Upper lobe of right lung (tissue), 1 donor: ENCODE results near the gene LRRFIP2. TPM values are rescaled to one million over a fixed set of nuclear protein-coding genes. Genes with fewer than 3 reads are reported as not detected.

ENCODE experiments used
- ATAC-seq: fragments of 200-7000 bp; cut with Tn5 transposase; one replicate; pipeline ENCODE4 v1.9.1; 2020; ENCODE audit warnings: mild to moderate bottlenecking, moderate library complexity
- DNase-seq: peaks from one replicate; pipeline ENCODE4 v3.0.0-alpha.2; 2020
- H3K27ac ChIP-seq: fragments of 200-600 bp; one replicate; pipeline ENCODE4 v1.8.0; 2022
- H3K27me3 ChIP-seq: fragments of 200-600 bp; one replicate; pipeline ENCODE4 v1.8.0; 2022; ENCODE audit warnings: mild to moderate bottlenecking
- H3K36me3 ChIP-seq: fragments of 200-600 bp; one replicate; pipeline ENCODE4 v1.8.0; 2022
- H3K4me1 ChIP-seq: fragments of 200-600 bp; one replicate; pipeline ENCODE4 v1.8.0; 2022
- H3K4me3 ChIP-seq: fragments of 200-600 bp; one replicate; pipeline ENCODE4 v1.8.0; 2022; ENCODE audit warnings: mild to moderate bottlenecking
- H3K9me3 ChIP-seq: fragments of 200-600 bp; one replicate; pipeline ENCODE4 v1.8.0; 2022
- intact Hi-C: fragments of 100-400 bp; cut with DNase I; formaldehyde crosslinking; loops from one replicate; pipeline ENCODE4 v1.11.0; 2022
- total RNA-seq: library from RNA; stranded (reverse); fragmentation: NEBNext Ultra II Directional; extraction: Animal tissue kit (Norgen Biotek cat#: 25700); gene quantifications from one replicate; pipeline ENCODE4 v1.2.1, GENCODE V29; 2021
- TF ChIP-seq, protein P1 (sequence below): fragments of 200-600 bp; IDR thresholded peaks from one replicate; pipeline ENCODE4 v1.8.0; 2022; ENCODE audit warnings: antibody characterized with exemption
- donor health status: DM: no; HTN: yes; CAD: no; lungs with severe emphysema.

LRRFIP2 gene
- total RNA-seq, 1 donor from 2014 or later = 50.3 TPM

DNA sequence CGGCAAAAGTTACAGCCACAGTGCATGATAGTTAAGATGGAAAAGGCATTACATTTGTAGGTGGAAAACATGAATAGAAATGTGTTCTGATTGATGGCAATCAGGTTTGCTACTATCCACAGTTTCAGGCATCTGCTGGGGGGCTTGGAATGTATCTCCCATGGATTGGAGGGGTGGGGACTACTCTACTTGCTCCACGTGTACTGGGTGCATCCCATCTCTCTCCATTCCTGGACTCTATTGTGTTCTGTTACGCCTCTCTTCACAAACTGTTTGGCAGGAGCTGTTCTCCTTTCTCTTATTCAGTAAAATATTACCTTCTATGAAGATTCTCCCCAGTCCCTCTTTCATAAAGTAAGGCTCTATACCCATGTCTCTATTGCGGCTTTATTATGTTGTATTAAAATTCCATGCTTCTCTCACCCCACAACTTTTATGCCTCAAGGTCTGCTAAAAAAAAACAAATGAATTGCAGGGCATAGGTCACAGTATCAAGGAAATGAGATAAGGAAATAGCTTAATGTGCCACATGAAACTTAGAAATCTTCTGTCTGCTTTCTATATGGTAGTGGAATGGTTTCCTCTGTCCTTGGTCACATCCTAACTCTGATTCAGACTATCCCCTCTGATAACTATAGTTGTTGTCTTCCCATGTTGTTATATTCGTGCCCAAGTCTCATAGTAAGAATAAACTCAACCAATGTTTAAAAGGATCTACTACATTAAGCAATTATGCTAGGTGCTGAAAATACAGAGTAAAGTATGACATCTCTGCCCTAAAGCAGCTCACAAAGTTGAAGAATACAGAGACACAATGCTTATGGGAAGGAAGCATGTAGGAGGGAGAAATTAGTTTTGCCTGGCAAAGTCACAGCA is 43.2 kb downstream of the LRRFIP2 start:
- H3K9me3 ChIP-seq = no peaks in the 10 kb centered on the region

DNA sequence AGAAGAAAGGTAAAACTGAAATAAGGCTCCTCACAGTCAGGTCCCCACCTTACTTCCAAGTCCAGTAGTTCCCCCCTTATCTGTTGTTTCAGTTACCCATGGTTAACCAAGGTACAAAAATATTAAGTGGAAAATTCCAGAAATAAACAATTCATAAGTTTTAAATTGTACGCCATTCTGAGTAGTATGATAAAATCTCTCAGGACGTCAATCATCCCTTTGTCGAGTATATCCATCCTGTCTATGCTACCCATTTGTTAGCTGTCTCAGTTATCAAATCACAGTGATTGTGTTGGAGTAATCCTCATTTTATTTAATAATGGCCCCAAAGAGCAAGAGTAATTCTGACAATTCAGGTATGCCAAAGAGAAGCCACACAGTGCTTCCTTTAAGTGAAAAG is 43.9 kb downstream of the LRRFIP2 start:
- H3K36me3 ChIP-seq = no peaks in the 10 kb centered on the region
- no peak overlapping the region for H3K4me3 ChIP-seq
- no peak overlapping the region for H3K27ac ChIP-seq
- H3K4me1 ChIP-seq = peaks cover 21% of the 10 kb centered on the region
- DNase-seq (no peak), ATAC-seq (no peak)
- intact Hi-C loops = no loop called here
- no peaks in the 10 kb centered on the region for H3K27me3 ChIP-seq
- TF ChIP-seq, protein P1, sequence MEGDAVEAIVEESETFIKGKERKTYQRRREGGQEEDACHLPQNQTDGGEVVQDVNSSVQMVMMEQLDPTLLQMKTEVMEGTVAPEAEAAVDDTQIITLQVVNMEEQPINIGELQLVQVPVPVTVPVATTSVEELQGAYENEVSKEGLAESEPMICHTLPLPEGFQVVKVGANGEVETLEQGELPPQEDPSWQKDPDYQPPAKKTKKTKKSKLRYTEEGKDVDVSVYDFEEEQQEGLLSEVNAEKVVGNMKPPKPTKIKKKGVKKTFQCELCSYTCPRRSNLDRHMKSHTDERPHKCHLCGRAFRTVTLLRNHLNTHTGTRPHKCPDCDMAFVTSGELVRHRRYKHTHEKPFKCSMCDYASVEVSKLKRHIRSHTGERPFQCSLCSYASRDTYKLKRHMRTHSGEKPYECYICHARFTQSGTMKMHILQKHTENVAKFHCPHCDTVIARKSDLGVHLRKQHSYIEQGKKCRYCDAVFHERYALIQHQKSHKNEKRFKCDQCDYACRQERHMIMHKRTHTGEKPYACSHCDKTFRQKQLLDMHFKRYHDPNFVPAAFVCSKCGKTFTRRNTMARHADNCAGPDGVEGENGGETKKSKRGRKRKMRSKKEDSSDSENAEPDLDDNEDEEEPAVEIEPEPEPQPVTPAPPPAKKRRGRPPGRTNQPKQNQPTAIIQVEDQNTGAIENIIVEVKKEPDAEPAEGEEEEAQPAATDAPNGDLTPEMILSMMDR = no peak
- no peaks in the 10 kb centered on the region for H3K9me3 ChIP-seq

More for the DNA sequence above, 43.2 kb downstream of the LRRFIP2 start:
- TF ChIP-seq, protein P1 = no peak
- intact Hi-C loops = no loop called here
- H3K27me3 ChIP-seq = no peaks in the 10 kb centered on the region
- H3K4me3 ChIP-seq = no peak overlapping the region
- no peaks in the 10 kb centered on the region for H3K36me3 ChIP-seq
- DNase-seq = no peak
- no peak for ATAC-seq
- no peak overlapping the region for H3K27ac ChIP-seq
- H3K4me1 ChIP-seq = peaks cover 16% of the 10 kb centered on the region

DNA sequence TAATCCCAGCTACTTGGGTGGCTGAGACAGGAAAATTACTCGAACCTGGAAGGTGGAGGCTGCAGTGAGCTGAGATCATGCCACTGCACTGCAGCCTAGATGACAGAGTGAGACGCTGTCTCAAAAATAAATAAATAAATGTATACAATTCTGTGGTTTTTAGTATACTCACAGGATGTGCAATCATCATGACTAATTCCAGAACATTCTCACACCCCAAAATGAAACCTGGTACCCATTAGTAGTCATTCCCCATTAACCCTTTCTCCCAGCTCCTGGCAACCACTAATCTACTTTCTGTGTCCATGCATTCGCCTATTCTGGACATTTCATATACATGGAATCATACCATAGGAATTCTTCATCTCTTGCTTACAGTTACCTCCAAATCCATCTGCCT is 44.5 kb downstream of the LRRFIP2 start:
- TF ChIP-seq, protein P1 = no peak
- peaks cover 26% of the 10 kb centered on the region for H3K4me1 ChIP-seq
- H3K36me3 ChIP-seq = no peaks in the 10 kb centered on the region
- DNase-seq = no peak
- H3K27me3 ChIP-seq = no peaks in the 10 kb centered on the region
- intact Hi-C loops = no loop called here
- no peak overlapping the region for H3K27ac ChIP-seq
- no peaks in the 10 kb centered on the region for H3K9me3 ChIP-seq
- no peak for ATAC-seq
- no peak overlapping the region for H3K4me3 ChIP-seq

DNA sequence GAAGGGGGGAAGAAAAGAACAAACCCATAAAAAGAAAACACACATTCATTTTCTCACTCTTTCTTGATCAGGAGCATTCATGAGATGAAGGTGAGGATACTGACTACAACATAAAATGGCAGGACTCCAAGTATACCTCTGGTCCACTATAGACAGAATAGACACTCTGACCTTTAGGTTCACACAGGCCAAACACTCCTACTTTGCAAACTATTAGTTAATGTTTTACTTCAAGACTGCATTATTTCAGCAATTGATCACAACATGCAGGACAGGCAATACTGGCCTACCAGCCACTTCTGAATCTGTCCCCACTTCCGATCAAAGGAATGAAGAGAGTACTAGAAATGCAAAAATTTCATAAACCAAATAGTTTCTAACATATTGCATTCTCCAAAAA is 47.0 kb downstream of the LRRFIP2 start:
- H3K27me3 ChIP-seq = no peaks in the 10 kb centered on the region
- no peak overlapping the region for H3K4me3 ChIP-seq
- no peaks in the 10 kb centered on the region for H3K36me3 ChIP-seq
- ATAC-seq (no peak), DNase-seq (no peak)
- intact Hi-C loops = no loop called here
- no peak overlapping the region for H3K27ac ChIP-seq
- H3K9me3 ChIP-seq = no peaks in the 10 kb centered on the region
- H3K4me1 ChIP-seq = peaks cover 25% of the 10 kb centered on the region
- TF ChIP-seq, protein P1 = no peak

DNA sequence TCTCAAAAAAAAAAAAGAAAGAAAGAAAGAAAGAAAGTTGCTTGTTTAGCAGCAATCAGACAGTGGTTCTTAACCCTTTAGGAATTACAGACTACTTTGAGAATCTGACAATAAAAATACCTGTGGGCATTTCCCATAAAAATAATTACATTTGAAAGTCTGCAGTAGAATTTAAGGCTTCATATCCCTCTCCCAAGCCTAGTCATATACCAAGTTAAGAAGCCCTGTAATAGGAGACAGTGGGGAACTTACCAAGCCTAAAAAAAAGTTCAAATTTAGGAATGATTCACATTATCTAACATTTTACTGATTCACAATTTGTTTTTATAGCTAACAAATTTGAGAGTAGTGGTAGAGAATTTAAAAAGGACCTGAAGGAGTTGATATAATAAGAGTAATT is 47.5 kb downstream of the LRRFIP2 start:
- DNase-seq = no peak
- Histone ChIP-seq H3K27me3 (no peaks in the 10 kb centered on the region), H3K4me1 (peaks cover 22% of the 10 kb centered on the region), H3K9me3 (no peaks in the 10 kb centered on the region), H3K27ac (no peak overlapping the region), H3K4me3 (no peak overlapping the region), H3K36me3 (no peaks in the 10 kb centered on the region)
- intact Hi-C loops = no loop called here
- ATAC-seq = no peak
- TF ChIP-seq, protein P1 = no peak
